Frontal cortex (tissue), 4 donors: ENCODE measurements around the gene CYBA. TPM values are rescaled to one million over a fixed set of nuclear protein-coding genes. Genes with fewer than 3 reads are reported as not detected.
A peak's percentile ranks its signal among the peaks of the same experiment; 100 is the strongest.
"Not testable (repeated sequence)": the region's sequence is repeated elsewhere in the genome, so short reads cannot be mapped to it uniquely, and the experiment has no call there.

Experiments used
- DNase-seq, 2 donors: peaks; one replicate each; pipeline ENCODE4 v3.0.0; 2012; ENCODE audit warnings: low spot score in 2 of 2
- FAIRE-seq: peaks from 2 replicates; lab custom pipeline; 2012; peaks lifted over from hg19 to GRCh38; lab: Jason Lieb, UNC
- total RNA-seq: library from RNA; depleted of rRNA; stranded (reverse); fragments of >200 nt; gene quantifications from one replicate; pipeline ENCODE4 v1.2.3, GENCODE V29; 2014
- donor health status: control.
- donor health status: control.
- donor health status: control.

The CYBA gene
- total RNA-seq, 1 donor from 2014 or later, result 24.9 TPM

DNA sequence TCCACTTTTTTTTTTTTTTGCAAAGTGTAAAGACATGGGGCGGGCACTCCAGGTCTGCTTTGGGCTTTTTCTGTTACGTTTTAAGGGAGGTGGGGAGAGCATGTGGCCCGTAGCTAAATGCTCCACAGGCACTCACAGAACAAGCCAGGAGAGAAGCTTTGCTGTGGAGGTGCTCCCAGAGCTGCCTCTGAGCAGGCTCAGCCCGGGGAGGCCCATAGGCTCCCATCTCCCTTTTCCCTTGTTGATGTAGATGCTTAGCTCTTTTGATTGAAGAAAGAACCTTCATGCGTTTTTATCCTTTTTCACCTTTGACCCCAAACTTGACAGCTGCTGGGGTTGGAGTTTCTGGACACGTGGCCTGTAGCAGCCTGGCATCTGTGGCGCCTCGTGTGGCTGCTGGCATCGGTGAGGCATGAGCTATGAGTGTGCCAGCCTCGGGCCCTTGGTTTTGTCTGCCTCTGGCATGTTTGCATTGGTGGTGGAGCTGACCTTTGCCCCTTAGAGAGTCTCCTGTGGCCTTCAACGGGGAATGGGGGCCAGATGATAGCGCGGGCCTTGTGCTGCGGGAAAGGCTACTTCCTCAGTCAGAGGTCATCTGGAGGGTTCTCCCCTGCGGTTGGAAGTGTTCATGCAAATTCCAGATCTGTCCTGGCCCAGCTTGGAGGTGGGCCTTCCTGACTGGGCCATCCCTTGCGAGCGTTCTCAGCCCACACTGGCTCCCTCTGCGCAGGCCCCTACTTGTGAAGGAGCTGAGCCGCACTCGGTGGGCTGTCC lies 32.5 kb downstream of the CYBA start:
- DNase-seq (no peak), FAIRE-seq (no peak)

DNA sequence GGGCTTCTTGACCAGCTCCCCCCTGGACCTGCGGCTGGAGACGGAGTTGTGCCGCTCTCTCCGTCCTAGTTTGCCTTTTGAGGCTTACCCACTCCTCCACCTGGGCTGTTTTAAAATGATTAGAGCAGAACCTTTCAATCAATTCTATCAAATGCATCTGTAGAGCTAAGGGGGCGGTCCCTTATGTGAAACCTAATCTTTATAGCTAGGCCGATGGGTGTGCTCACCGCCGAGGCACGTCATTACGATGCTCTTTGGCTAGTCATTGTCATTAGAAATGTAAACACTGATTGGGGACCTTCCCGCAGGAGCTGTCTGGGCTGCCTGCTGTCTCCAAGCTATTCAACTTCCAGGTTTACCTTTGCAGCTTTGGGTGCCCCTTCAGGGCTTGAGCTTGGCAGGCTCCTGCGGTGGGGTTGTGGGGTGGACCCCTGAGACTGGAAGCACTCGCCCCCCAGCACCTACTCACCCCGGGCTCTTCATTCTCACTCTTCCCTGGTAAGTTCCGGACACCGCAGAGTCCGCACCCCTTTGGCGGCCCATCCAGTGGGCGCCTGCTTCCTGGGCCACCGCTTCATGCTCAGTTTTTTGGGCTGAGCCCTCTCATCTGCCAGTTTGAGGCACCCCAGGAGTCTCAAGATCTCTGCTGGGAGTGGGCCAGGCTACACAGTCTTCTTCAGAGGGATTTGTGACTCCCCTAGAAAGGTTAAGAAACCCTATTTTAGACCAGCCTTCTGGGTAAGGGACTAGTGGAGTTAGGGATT lies 33.4 kb downstream of the CYBA start:
- FAIRE-seq, result no peak

GRCh38 chr16:88616736-88617135 lies 34.1 kb downstream of the CYBA start:
- DNase-seq (peak in 1 of 2 donors; percentile 10), FAIRE-seq (no peak)

More for the DNA sequence above, 33.4 kb downstream of the CYBA start:
- DNase-seq, result no peak

- FAIRE-seq (no peak), DNase-seq (no peak)
These were observed 34.5 kb downstream of the CYBA start for GRCh38 chr16:88616320-88616719.

GRCh38 chr16:88614818-88615580 lies 35.9 kb downstream of the CYBA start:
- DNase-seq (peak in 1 of 2 donors; percentile 13), FAIRE-seq (no peak)

- no peak for DNase-seq
- no peak for FAIRE-seq
These were observed 36.7 kb downstream of the CYBA start for GRCh38 chr16:88613911-88614817.

DNA sequence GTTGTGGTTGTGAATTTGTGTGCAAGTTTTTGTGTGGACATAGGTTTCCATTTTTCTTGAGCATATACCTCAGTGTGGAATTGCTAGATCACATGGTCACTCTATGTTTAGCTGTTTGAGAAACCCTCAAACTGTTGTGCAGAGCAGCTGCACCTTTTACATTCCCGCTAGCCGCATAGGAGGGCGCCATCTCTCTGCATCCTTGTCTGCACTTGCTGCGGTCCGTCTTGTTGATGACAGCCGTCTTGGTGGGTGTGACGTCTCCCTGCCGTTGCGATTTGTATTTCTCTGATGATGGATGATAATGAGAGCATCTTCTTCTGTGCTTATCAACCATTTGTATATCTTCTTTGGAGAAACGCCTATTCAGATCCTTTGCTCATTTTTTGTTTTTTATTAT lies 37.6 kb downstream of the CYBA start:
- FAIRE-seq, result no peak
- no peak for DNase-seq

- FAIRE-seq (no peak), DNase-seq (peak in 1 of 2 donors; percentile 72)
These were observed 39.7 kb downstream of the CYBA start for GRCh38 chr16:88610909-88611812.

DNA sequence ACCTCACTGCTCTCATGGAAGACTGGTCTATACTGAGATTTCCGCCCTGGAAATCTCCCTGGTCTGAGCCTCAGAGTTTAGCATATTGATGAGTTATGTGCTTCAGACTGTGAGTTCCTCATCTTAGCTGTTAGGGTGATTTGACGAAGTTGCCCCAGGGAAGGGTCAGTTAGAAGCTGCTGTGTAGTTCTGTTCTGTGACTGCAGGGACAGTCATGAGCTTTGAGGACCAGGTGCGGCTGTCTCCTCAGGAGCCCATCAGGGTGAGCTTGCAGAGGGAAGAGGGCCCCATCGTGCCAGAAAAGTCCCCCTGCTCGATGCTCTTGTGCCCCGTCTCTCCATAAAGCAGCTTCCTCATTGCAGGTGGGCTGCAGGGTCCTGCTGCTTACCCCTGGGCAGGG lies 40.8 kb downstream of the CYBA start:
- DNase-seq (no peak), FAIRE-seq (no peak)

- FAIRE-seq, DNase-seq: not testable (repeated sequence)
These were observed 41.4 kb downstream of the CYBA start for GRCh38 chr16:88609426-88609825.

GRCh38 chr16:88608076-88608475 lies 42.8 kb downstream of the CYBA start:
- FAIRE-seq, result no peak
- no peak for DNase-seq

DNA sequence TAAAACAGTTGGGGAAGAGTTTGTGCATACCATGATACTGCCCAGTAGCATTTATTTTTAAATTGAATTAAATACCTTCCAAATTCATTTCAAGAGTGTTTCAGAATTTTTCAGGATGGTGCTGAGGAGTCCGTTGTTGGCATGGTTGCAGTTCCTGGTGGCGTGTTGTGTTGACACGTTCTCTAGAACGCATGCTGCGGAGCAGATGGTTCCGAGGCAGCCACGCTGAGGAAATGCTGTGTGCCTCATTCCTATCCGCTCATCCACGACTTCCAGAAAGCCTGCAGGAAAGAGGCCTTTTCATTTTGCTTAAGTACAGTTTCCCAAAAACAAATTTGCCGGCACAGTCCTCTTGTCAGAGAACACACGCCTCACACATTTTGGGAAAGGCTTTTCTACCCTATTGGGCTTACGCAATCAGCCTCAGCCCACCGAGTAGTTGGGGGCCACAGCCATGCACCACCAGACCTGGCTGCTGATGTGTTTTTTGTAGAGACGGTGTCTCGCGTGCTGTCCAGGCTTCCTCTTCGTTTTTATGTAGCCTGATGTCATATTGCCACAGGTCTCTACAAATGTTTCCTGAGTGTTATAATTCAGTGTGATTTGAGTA lies 44.6 kb downstream of the CYBA start:
- no peak for FAIRE-seq
- DNase-seq, result no peak

- DNase-seq, result no peak
- FAIRE-seq, result no peak
These were observed 45.4 kb downstream of the CYBA start for GRCh38 chr16:88605186-88606147.

DNA sequence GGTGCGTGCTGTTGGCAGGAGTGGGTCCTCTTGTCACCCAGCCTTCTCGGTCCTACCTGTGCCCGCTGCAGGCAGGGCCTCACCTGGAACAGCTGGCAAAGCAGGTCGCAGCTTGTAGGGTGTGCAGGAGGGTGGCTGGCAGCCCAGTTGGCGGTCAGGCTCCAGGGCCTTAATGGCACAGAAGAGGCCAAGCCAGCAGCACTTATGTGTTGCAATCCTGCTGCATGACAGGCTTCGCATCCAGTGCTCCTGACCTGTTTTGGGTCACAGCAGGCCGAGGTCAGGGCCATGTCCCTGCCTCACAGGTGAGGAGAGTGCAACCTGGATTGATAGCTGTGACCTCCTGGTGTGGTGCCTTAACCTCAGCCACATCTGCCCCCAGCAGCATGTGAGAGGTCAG lies 48.8 kb downstream of the CYBA start:
- DNase-seq (no peak), FAIRE-seq (no peak)

DNA sequence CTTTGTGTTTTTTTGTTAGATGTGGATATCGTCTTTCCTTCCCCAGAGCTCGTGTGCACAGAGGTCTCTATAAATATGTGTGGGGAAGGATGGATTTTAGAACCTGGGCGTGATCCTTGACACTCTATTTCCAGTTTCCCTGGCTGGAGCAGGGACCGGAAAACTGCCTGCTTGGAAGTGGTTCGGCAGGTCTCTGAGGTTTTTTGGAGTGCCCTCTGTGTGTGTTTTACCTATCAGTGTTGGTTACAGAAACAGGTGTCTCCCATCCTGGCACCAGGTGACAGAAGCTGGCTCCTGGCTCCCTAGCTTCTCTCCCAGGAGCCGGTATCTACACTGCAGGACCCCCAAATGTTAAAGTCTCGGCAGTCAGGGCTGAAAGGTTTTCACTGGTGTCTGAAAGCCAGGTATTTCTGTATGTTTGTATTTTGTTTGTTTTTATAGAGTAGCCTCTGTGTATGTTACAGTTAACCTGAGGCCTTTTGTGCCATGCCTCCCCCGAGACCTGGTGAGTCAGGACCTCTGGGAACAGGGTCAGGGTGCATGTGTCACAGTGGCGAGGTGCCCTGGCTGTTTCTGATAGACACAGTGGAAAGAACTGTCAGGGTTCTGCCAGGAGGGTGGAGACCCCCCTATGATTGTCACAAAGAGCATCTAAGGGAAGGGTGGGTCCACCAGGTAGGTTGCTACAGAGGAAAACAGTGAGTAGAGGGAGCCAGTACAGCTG lies 49.4 kb downstream of the CYBA start:
- FAIRE-seq (no peak), DNase-seq (no peak)

DNA sequence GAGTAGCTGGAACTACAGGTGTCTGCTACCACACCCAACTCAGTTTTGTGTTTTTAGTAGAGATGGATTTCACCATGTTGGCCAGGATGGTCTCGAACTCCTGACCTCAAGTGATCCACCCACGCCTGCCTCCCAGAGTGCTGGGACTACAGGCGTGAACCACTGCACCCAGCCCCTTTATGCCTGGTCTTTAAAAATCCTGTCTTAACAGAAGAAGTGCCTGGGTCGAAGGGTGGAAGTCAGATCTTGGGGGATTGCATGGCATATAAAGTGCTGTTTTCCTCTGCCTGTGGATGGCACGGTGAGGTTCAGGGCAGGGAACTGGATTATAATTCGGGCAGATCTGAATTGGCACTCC lies 50.3 kb downstream of the CYBA start:
- FAIRE-seq (no peak), DNase-seq (no peak)
